ENCODE results near the gene FXYD7. TPM values are rescaled to one million over a fixed set of nuclear protein-coding genes. Genes with fewer than 3 reads are reported as not detected.
"Not testable (repeated sequence)": the region's sequence is repeated elsewhere in the genome, so short reads cannot be mapped to it uniquely, and the experiment has no call there.

The FXYD7 gene
- total RNA-seq, 2 donors from 2014 or later: not detected

GRCh38 chr19:35124098-35125060, 18.7 kb upstream of the FXYD7 start:
- peak; percentile 93 to 94 for ATAC-seq
- peak; percentile 96 for DNase-seq
- intact Hi-C loops (cut with DNase I): no loop called here

- ATAC-seq (no peak), DNase-seq (no peak)
- intact Hi-C loops (cut with DNase I): no loop called here
These were observed 17.8 kb upstream of the FXYD7 start for GRCh38 chr19:35125270-35125717.

GRCh38 chr19:35125749-35126623, 17.1 kb upstream of the FXYD7 start:
- intact Hi-C loops (cut with DNase I): no loop called here
- ATAC-seq (no peak), DNase-seq (no peak)

- peak in 1 of 2 donors; percentile 4 for ATAC-seq
- intact Hi-C loops (cut with DNase I): no loop called here
- DNase-seq: no peak
These were observed 16.5 kb upstream of the FXYD7 start for GRCh38 chr19:35126624-35126959.

- no peak for DNase-seq
- no peak for ATAC-seq
- intact Hi-C loops (cut with DNase I): no loop called here
These were observed 15.2 kb upstream of the FXYD7 start for GRCh38 chr19:35127871-35128270.

- DNase-seq: no peak
- ATAC-seq: no peak
- intact Hi-C loops (cut with DNase I): no loop called here
These were observed 14.5 kb upstream of the FXYD7 start for GRCh38 chr19:35128398-35129057.

- intact Hi-C loops (cut with DNase I): loop anchor here in 1 of 2 donors (10.0 kb wide), 1 partner anchor 65 kb away; no protein-coding TSS in a partner anchor
- not testable (repeated sequence) for ATAC-seq
These were observed 13.3 kb upstream of the FXYD7 start for GRCh38 chr19:35129724-35130274.

GRCh38 chr19:35130761-35131720, 12.0 kb upstream of the FXYD7 start:
- intact Hi-C loops (cut with DNase I): loop anchor here in 1 of 2 donors (10.0 kb wide), 1 partner anchor 66 kb away; no protein-coding TSS in a partner anchor
- no peak for DNase-seq
- ATAC-seq: no peak

More at GRCh38 chr19:35129724-35130274, 13.3 kb upstream of the FXYD7 start:
- DNase-seq: not testable (repeated sequence)

- intact Hi-C loops (cut with DNase I): loop anchor here in 1 of 2 donors (10.0 kb wide), 1 partner anchor 67 kb away; no protein-coding TSS in a partner anchor
- no peak for ATAC-seq
- DNase-seq: no peak
These were observed 10.8 kb upstream of the FXYD7 start for GRCh38 chr19:35132254-35132653.

- intact Hi-C loops (cut with DNase I): loop anchor here in 1 of 2 donors (2.0 to 10.0 kb wide), 2 partner anchors 19 to 69 kb away; partner anchors contain the start of gene FXYD3
- ATAC-seq: no peak
- DNase-seq: no peak
These were observed 9.2 kb upstream of the FXYD7 start for GRCh38 chr19:35133826-35134225.

- intact Hi-C loops (cut with DNase I): loop anchor here in 1 of 2 donors (2.0 to 10.0 kb wide), 2 partner anchors 20 to 70 kb away; partner anchors contain the start of gene FXYD3
- DNase-seq (no peak), ATAC-seq (peak in 1 of 2 donors; percentile 0)
These were observed 8.3 kb upstream of the FXYD7 start, which contains the start of gene LGI4 for GRCh38 chr19:35134601-35135242. Gene LGI4, minus strand, starts transcription at chr19:35135059. Its CDS starts 379 bp downstream, at chr19:35134680.

- ATAC-seq: peak; percentile 55 to 65
- intact Hi-C loops (cut with DNase I): loop anchor here in 1 of 2 donors (2.0 to 10.0 kb wide), 2 partner anchors 21 to 71 kb away; partner anchors contain the start of gene FXYD3
- peak; percentile 84 for DNase-seq
These were observed 7.6 kb upstream of the FXYD7 start for GRCh38 chr19:35135389-35135909.

GRCh38 chr19:35136231-35136630, 6.8 kb upstream of the FXYD7 start:
- intact Hi-C loops (cut with DNase I): loop anchor here in 1 of 2 donors (10.0 kb wide), 1 partner anchor 71 kb away; no protein-coding TSS in a partner anchor
- ATAC-seq (no peak), DNase-seq (no peak)

GRCh38 chr19:35136977-35137702, 5.9 kb upstream of the FXYD7 start:
- no peak for DNase-seq
- intact Hi-C loops (cut with DNase I): loop anchor here in 1 of 2 donors (10.0 kb wide), 1 partner anchor 72 kb away; no protein-coding TSS in a partner anchor
- ATAC-seq: no peak

GRCh38 chr19:35138305-35138892, 4.7 kb upstream of the FXYD7 start, which contains the start of gene FXYD1:
Gene FXYD1, plus strand, starts transcription at chr19:35138824. Its CDS starts 1,256 bp downstream, at chr19:35140080.
- DNase-seq (no peak), ATAC-seq (peak; percentile 35 to 50)
- intact Hi-C loops (cut with DNase I): loop anchor here in 1 of 2 donors (10.0 kb wide), 1 partner anchor 74 kb away; no protein-coding TSS in a partner anchor
